HepG2 (cell line): ENCODE results near the gene ZNF334. TPM values are rescaled to one million over a fixed set of nuclear protein-coding genes. Genes with fewer than 3 reads are reported as not detected.

Source experiments
- ATAC-seq: fragments of 200-7000 bp; cut with Tn5 transposase; 3 replicates; pipeline ENCODE4 v1.9.1; 2020; ENCODE audit warnings: mild to moderate bottlenecking, moderate library complexity
- BruUV-seq: library from RNA; stranded (reverse); fragments of 400-500 nt; replicated peaks from 2 replicates; lab custom pipeline; 2021; lab: Mats Ljungman, UMichigan
- CTCF ChIA-PET: fragments of 300-600 bp; formaldehyde crosslinking; extraction: SDS; loops from one replicate; lab custom pipeline; 2021; ENCODE audit warnings: low total read pairs, inconsistent platforms, low intra/inter-chr PET ratio; lab: Yijun Ruan, JAX
- POLR2A ChIA-PET: fragments of 350-600 bp; sonication (Branson Sonifier 250); formaldehyde crosslinking; loops from one replicate; lab custom pipeline; 2020; ENCODE audit warnings: antibody characterized with exemption, inconsistent platforms; lab: Yijun Ruan, JAX
- DNase-seq: peaks from one replicate; pipeline ENCODE4 v3.0.0-alpha.2; 2015; ENCODE audit warnings: low spot score
- FAIRE-seq: peaks from 3 replicates; lab custom pipeline; 2011; peaks lifted over from hg19 to GRCh38; lab: Jason Lieb, UNC
- H2AFZ ChIP-seq: one replicate; pipeline ENCODE4 v1.6.1; 2011; ENCODE audit warnings: low read length, inconsistent platforms
- H3K27ac ChIP-seq: fragments of 300-600 bp; 3 replicates; pipeline ENCODE4 v1.8.0; 2011; ENCODE audit warnings: mixed run types, mild to moderate bottlenecking, mixed read lengths, low read length, inconsistent platforms; ENCODE audit not compliant: insufficient read depth; ENCODE audit errors: extremely low read length
- H3K27me3 ChIP-seq, 2 experiments: fragments of 200-600 bp in 1 of 2; 2 replicates in 1 of 2; 3 replicates in 1 of 2; pipeline versions ENCODE4 v1.6.0 to v1.8.0; 2011; ENCODE audit warnings: low read length in 2 of 2, mild to moderate bottlenecking in 2 of 2, moderate library complexity in 2 of 2, inconsistent platforms in 1 of 2; ENCODE audit not compliant: insufficient read depth in 2 of 2, control insufficient read depth in 1 of 2
- H3K36me3 ChIP-seq, 2 experiments: fragments of 200-600 bp in 1 of 2; replicated peaks in 1 of 2; 2 replicates in 1 of 2; 3 replicates in 1 of 2; pipeline versions ENCODE4 v1.5.1 to v1.8.0; 2011; ENCODE audit warnings: low read length in 2 of 2, inconsistent platforms in 1 of 2; ENCODE audit not compliant: insufficient read depth in 2 of 2, control insufficient read depth in 1 of 2
- H3K4me1 ChIP-seq: 2 replicates; pipeline ENCODE4 v1.5.1; 2012; ENCODE audit warnings: low read length, inconsistent platforms; ENCODE audit not compliant: insufficient read depth
- H3K4me2 ChIP-seq: 2 replicates; pipeline ENCODE4 v1.6.0; 2011; ENCODE audit warnings: low read depth, low read length, inconsistent platforms
- H3K4me3 ChIP-seq, 3 experiments: fragments of 200-600 bp in 1 of 3; sonication (generic), shearing (Covaris generic) in 1 of 3; replicated peaks in 1 of 3; 2 replicates each; pipeline ENCODE4 v1.5.1; 2011 to 2016; ENCODE audit warnings: low read length in 3 of 3, inconsistent platforms in 2 of 3, low read depth in 2 of 3, mild to moderate bottlenecking in 2 of 3, control low read depth in 1 of 3, mixed read lengths in 1 of 3; ENCODE audit not compliant: insufficient read depth in 1 of 3
- H3K79me2 ChIP-seq: one replicate; pipeline ENCODE4 v1.6.1; 2011; ENCODE audit warnings: low read length, inconsistent platforms; ENCODE audit not compliant: insufficient read depth
- H3K9ac ChIP-seq: 2 replicates; pipeline ENCODE4 v1.6.0; 2011; ENCODE audit warnings: mild to moderate bottlenecking, low read depth, low read length, inconsistent platforms; ENCODE audit not compliant: insufficient read depth
- H3K9me3 ChIP-seq: 2 replicates; pipeline ENCODE4 v1.5.1; 2012; ENCODE audit warnings: mild to moderate bottlenecking, low read length
- H4K20me1 ChIP-seq: 2 replicates; pipeline ENCODE4 v1.6.0; 2011; ENCODE audit warnings: inconsistent platforms, mild to moderate bottlenecking, low read length, moderate library complexity; ENCODE audit not compliant: insufficient read depth
- FOSL2 ChIP-seq: sonication (generic); formaldehyde crosslinking; IDR thresholded peaks from 2 replicates; pipeline ENCODE4 v1.4.0; 2020; ENCODE audit warnings: missing genetic modification reagents
- GZF1 ChIP-seq: sonication (generic); formaldehyde crosslinking; IDR thresholded peaks from 2 replicates; pipeline ENCODE4 v1.5.1; 2020; ENCODE audit warnings: mild to moderate bottlenecking, missing genetic modification reagents
- MAFF ChIP-seq: IDR thresholded peaks from 2 replicates; pipeline ENCODE4 v1.6.1; 2011; ENCODE audit warnings: low read depth, low read length, improper control_type of control experiment
- MAFK ChIP-seq, 2 experiments: IDR thresholded peaks in 1 of 2; conservative IDR thresholded peaks in 1 of 2; 2 replicates each; pipeline ENCODE4 v1.6.1; 2011; ENCODE audit warnings: improper control_type of control experiment in 2 of 2, low read length in 2 of 2
- SRY ChIP-seq: sonication (generic); formaldehyde crosslinking; IDR thresholded peaks from 2 replicates; pipeline ENCODE4 v1.8.0; 2022; ENCODE audit warnings: mild to moderate bottlenecking, missing genetic modification reagents
- STAG1 ChIP-seq: sonication (generic); formaldehyde crosslinking; IDR thresholded peaks from 2 replicates; pipeline ENCODE4 v1.4.0; 2020; ENCODE audit warnings: missing genetic modification reagents
- ZFP36 ChIP-seq: fragments of 150-350 bp; IDR thresholded peaks from 2 replicates; pipeline ENCODE4 v1.6.1; 2018; ENCODE audit warnings: borderline replicate concordance, low read length, low read depth; ENCODE audit not compliant: partially characterized antibody
- ZFP36L2 ChIP-seq: sonication (generic); formaldehyde crosslinking; IDR thresholded peaks from 2 replicates; pipeline ENCODE4 v1.4.0; 2020; ENCODE audit warnings: missing genetic modification reagents
- WGBS: methylation state at CpG from one replicate; pipeline ENCODE4 v1.1.6; 2017; ENCODE audit warnings: low lambda C conversion rate; 5-methylcytosine and 5-hydroxymethylcytosine counted together
- in situ Hi-C: cut with HindIII; loops from 2 replicates; pipeline ENCODE4 v1.10.0; 2017; ENCODE audit warnings: low pct_unique_long_range_greater_than_20kb; ENCODE audit not compliant: extremely low pct_ligation_motif_present
- intact Hi-C: fragments of 100-400 bp; cut with micrococcal nuclease; formaldehyde crosslinking; loops from one replicate; pipeline ENCODE4 v1.10.0; 2022; ENCODE audit not compliant: unreplicated experiment
- polyA plus RNA-seq, 8 experiments: library from polyadenylated mRNA; depleted of rRNA in 3 of 8; stranded (reverse) in 7 of 8; unstranded in 1 of 8; fragments of >200 nt; fragmentation: Illumina TruSeq in 4 of 8; extraction: Trizol in 4 of 8; gene quantifications; 2 replicates each; pipeline versions ENCODE4 v1.2.1 to v1.2.3, GENCODE V29; 2011 to 2016; ENCODE audit warnings: low read depth in 4 of 8, missing spikeins in 1 of 8, mixed read lengths in 1 of 8; ENCODE audit not compliant: insufficient read depth in 1 of 8
- total RNA-seq, 5 experiments: library from RNA; depleted of rRNA; stranded (reverse); fragments of >200 nt; fragmentation: Illumina TruSeq; extraction: Trizol; gene quantifications; 2 replicates each; pipeline ENCODE4 v1.2.3, GENCODE V29; 2016; ENCODE audit warnings: low read depth in 1 of 5

The ZNF334 gene
- total and polyA plus RNA-seq, 2 of the 13 experiments (the other 11 are each of a cell fraction or from before 2014, with no cell fraction given) = 4.8 to 7.8 TPM

DNA sequence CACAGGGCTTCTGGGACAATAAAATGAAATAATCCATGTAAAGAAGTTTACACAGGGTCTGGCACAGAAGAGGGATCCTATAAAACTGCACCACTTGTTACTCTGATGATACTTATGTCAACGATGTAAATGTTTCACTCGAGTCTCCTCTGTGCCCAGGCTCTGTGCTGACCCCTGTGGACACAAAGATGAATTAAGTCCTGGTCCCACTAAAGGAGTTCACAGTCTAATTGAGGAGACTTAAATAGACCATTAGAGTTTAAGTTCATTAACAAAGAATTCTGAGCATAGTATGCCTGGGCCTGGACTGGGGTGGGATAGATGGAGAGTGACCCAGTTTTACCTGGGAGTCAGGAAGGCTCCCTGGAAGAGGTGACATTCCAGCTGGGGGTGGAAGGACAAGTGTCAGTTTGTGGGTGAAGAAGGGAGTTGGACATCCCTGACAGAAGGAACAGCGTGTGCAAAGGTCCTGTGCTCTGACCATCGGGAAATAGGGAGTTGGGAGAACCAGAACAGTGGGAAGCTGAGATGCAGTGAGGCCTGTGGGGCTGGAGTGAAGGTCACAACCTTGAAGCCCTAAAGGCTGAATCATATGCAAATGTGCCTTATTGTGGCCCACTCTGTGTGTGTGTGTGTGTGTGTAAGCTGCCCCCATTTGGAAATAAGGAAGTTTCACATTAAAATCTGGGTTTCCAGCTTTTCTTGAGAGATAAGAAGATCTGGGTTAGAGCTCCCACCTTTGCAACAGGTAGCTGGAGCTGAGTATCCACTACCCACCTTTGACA is 36.0 kb upstream of the ZNF334 start:
- Histone ChIP-seq H3K4me1 (peaks cover 40% of the 10 kb centered on the region), H3K79me2 (no peaks in the 10 kb centered on the region), H3K4me3 (no peak overlapping the region), H4K20me1 (no peaks in the 10 kb centered on the region), H2AFZ (no peak overlapping the region), H3K27ac (no peak overlapping the region), H3K4me2 (no peak overlapping the region), H3K9ac (no peak overlapping the region), H3K27me3 (peaks cover 5 to 18% of the 10 kb centered on the region in 2 experiments; a peak in 3 of 5 replicates), H3K9me3 (no peaks in the 10 kb centered on the region), H3K36me3 (no peaks in the 10 kb centered on the region)
- POLR2A ChIA-PET = interaction anchor here (1.2 kb wide), 1 partner anchor 10 kb away, joined by 3 read pairs; no protein-coding TSS in a partner anchor
- ATAC-seq (no peak; the same call in 2 of the 3 replicates), FAIRE-seq (peak; percentile 50), DNase-seq (no peak)
- BruUV-seq = no TSS peak
- 14% methylated on average over 4 of the region's 4 CpGs for WGBS
- CTCF ChIA-PET = no interaction called here
- in situ Hi-C loops = no loop called here
- TF ChIP-seq ZFP36L2 (CRISPR knock-in tag) = no peak
- TF ChIP-seq FOSL2 (CRISPR knock-in tag) = peak; percentile 61
- TF ChIP-seq SRY = no peak
- TF ChIP-seq STAG1 = 0 out of 2 replicates have a peak, but pooled peaks have one; percentile 4
- TF ChIP-seq ZFP36 = peak; percentile 28
- intact Hi-C loops = no loop called here

GRCh38 chr20:46548688-46549087 is 35.3 kb upstream of the ZNF334 start:
- no peaks in the 10 kb centered on the region for H3K9me3 ChIP-seq
- H3K9ac ChIP-seq = no peak overlapping the region
- ChIA-PET POLR2A (no interaction called here), CTCF (no interaction called here)
- H3K4me1 ChIP-seq = peaks cover 45% of the 10 kb centered on the region
- 31% methylated on average over 5 of the region's 5 CpGs for WGBS
- FAIRE-seq = no peak
- no peaks in the 10 kb centered on the region for H3K79me2 ChIP-seq
- H3K4me3 ChIP-seq = no peak overlapping the region
- H3K4me2 ChIP-seq = no peak overlapping the region
- intact Hi-C loops (no loop called here), in situ Hi-C loops (no loop called here)
- no peaks in the 10 kb centered on the region for H4K20me1 ChIP-seq
- BruUV-seq = no TSS peak
- no peak overlapping the region for H3K27ac ChIP-seq
- peaks cover 5 to 18% of the 10 kb centered on the region in 2 experiments; a peak in 3 of 5 replicates for H3K27me3 ChIP-seq
- TF ChIP-seq GZF1 (CRISPR knock-in tag) = no peak
- peak; percentile 68 for TF ChIP-seq MAFF
- TF ChIP-seq MAFK (conservative IDR thresholded peaks at IDR 0.05 in 1 of 2, IDR thresholded peaks at IDR 0.05 in 1 of 2; ENCODE audit: low read length in 2 of 2) = peak; percentile 71 to 87
- TF ChIP-seq, all 625 proteins: peak for 2
- DNase-seq (no peak), ATAC-seq (no peak)
- H3K36me3 ChIP-seq = no peaks in the 10 kb centered on the region
- no peak overlapping the region for H2AFZ ChIP-seq
